Omental fat pad (tissue), 4 donors: ENCODE measurements around the gene HORMAD2. TPM values are rescaled to one million over a fixed set of nuclear protein-coding genes. Genes with fewer than 3 reads are reported as not detected.
A peak's percentile ranks its signal among the peaks of the same experiment; 100 is the strongest.

Experiments
- ATAC-seq: fragments of 150-250 bp; one replicate; pipeline ENCODE4 v1.9.1; 2016; ENCODE audit warnings: mild to moderate bottlenecking, moderate library complexity; ENCODE audit not compliant: low FRiP score
- DNase-seq: peaks from one replicate; pipeline ENCODE4 v3.0.0-alpha.2; 2019; ENCODE audit warnings: low spot score
- total RNA-seq, 4 donors: library from RNA; depleted of rRNA; stranded (reverse); fragments of >200 nt; gene quantifications; one replicate each; pipeline ENCODE4 v1.1.0, GENCODE V29; 2016
- TF ChIP-seq, protein P1 (sequence below), 3 donors: fragments of 450-650 bp; IDR thresholded peaks; one replicate each; pipeline ENCODE4 v1.5.1; 2016 to 2017; ENCODE audit warnings: antibody characterized with exemption in 3 of 3, mild to moderate bottlenecking in 3 of 3, moderate library complexity in 2 of 3

HORMAD2 gene
- total RNA-seq, 4 donors from 2014 or later = not detected

- no peak for DNase-seq
- no peak for ATAC-seq
- TF ChIP-seq, protein P1, sequence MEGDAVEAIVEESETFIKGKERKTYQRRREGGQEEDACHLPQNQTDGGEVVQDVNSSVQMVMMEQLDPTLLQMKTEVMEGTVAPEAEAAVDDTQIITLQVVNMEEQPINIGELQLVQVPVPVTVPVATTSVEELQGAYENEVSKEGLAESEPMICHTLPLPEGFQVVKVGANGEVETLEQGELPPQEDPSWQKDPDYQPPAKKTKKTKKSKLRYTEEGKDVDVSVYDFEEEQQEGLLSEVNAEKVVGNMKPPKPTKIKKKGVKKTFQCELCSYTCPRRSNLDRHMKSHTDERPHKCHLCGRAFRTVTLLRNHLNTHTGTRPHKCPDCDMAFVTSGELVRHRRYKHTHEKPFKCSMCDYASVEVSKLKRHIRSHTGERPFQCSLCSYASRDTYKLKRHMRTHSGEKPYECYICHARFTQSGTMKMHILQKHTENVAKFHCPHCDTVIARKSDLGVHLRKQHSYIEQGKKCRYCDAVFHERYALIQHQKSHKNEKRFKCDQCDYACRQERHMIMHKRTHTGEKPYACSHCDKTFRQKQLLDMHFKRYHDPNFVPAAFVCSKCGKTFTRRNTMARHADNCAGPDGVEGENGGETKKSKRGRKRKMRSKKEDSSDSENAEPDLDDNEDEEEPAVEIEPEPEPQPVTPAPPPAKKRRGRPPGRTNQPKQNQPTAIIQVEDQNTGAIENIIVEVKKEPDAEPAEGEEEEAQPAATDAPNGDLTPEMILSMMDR (IDR thresholded peaks at IDR 0.05) = no peak
Observed at GRCh38 chr22:30192427-30192826, 112.2 kb downstream of the HORMAD2 start.

DNA sequence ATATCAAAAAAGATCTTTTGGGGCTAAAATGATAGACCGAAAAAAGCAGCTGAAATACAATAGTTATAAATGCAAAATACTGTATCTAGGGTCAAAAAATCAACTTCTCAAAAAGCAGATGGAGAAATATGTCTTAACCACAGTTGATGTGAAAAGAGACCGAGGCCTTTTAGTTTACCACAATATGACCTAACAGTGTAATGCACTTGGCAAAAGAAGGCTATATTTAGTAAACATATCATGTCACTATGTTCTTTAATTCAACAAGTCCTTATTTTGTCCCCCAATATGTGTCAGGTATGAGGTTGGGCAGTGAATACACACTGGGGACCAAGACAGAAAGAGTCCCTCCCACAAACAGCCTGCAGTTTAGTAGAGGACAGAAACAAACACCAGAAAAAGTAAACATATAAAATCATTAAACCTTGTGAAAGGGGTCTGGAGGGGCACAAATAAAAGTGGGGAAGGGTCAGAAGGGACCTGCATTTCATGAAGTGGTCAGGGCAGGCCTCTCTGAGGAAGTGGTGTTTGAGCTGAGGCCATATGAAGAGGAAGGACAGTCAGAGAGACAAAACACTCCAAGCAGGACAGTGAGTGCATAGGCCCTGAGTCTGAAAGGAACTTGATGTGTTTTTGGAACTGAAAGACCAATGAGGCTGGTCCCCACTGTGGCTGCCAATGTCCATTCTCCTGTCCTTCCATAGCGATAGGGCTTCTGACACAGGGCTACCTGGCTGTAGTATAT is 112.9 kb downstream of the HORMAD2 start:
- TF ChIP-seq, protein P1 (IDR thresholded peaks at IDR 0.05) = no peak
- no peak for ATAC-seq
- DNase-seq = no peak

DNA sequence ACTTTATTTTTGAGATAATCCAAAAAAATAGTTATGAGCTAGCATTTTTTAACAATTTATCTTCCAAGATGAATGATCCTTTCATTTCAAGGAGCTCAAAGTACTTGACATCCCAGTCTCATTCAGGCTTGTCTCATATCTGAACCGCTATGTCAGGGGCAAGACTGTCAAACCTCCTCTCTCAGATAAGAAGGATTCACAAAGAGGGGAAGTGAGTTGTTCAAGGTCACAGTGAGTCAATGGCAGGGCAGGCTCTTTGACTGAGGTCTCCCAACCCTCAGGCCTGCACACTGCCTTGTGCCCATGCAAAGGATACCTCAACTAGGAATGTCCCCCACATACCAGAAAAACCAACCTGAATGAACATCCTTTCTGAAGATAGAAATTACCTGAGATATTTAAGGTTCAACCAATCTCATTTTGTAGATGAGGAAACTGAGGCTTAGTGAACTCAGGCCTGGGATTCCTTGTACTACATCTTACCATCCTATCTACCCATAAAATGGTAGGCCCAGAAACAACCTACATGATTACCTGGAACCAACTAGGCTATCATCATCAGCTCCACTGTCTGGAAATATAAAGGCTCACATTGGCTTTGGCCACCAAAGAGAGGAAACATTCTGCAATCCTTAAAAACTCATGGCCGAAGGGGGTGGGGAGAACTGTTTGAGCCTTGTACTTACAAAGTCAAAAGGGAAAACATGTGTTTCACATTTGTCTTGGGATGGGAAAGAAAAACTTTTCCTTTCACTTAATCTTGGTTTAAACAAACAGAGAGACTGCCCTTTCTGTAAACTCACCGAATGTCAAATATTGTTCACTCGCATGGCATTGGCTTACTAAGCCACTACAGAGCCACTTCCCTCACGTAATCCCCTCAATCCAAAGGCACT is 115.2 kb downstream of the HORMAD2 start:
- TF ChIP-seq, protein P1 (IDR thresholded peaks at IDR 0.05) = no peak
- no peak for ATAC-seq
- no peak for DNase-seq

DNA sequence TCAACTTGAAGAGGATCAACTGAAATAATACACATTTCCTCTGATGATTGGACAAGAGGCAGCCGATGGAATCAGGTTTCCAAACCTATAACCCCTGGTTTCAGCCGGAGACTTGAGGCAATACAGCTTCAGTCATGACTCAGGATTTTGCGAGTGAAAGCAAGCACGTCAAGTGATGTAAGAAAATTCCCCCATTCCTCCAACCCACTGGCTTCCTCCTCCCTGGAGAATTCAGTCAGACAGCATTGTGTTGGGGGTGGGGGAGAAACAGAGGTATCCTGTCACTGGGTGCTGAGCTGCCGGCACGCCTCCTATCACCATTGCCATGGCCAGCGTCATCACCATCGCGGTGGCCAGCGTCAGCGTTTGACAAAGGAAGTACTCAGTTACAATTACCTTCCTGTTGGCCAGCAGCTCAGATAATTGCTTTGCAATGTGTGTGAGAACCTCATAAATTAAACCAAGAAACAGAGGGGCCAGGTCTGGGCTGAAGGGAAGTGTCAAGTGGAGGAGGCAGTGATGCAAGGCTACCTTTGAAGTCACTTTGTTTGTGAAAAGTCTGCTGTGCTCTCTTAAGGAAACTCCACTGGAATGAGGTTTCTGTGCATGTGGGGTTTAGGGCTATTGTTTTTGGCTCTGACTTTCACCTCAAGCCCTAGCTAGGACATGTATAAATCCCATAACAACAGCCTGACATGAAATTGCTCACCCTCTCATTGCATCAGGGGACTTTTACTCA is 116.0 kb downstream of the HORMAD2 start:
- TF ChIP-seq, protein P1 (IDR thresholded peaks at IDR 0.05) = no peak
- DNase-seq (peak; percentile 43), ATAC-seq (peak; percentile 88)

DNA sequence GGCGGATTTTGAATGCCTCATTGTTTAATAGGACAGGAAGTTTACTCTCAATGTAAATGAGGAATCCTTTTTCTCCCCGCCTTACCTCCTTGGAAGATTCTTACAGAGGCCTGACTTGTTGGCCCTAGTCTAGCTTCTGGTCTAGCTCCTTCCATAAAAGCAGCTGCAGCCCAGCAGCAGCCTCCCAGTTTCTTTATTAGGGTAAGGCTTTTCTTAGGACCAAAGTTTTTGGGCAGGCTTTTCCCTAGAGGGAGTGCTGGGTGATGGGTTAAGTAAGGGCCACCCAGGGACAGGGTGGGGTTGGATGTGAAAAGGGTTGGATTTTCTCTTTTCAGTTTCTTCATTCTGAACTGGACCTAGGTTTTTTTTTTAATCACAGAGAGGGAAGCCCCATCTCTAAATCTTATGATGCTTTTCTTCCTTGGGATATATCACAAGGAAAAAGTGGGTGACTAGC is 116.6 kb downstream of the HORMAD2 start:
- ATAC-seq (no peak), DNase-seq (no peak)
- TF ChIP-seq, protein P1 (IDR thresholded peaks at IDR 0.05) = no peak

DNA sequence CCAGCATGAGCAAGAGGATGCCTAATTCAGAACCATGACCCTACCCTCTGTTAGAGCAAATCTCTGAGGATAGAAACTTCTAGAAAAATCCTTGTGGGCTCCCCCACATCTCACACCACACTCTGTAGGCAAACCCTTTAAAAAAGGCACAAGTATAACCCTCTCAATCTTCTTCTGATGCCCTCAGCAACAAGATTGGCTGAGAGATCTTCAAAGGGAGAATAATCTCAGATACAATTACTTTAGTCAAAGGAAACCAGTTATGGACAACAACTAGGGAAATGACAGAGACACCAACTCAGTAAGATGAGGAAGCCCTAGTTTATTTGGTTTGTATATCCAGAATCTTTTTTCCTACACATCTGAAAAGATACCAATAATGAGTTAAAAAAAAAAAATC is 117.1 kb downstream of the HORMAD2 start:
- ATAC-seq (no peak), DNase-seq (no peak)
- TF ChIP-seq, protein P1 (IDR thresholded peaks at IDR 0.05) = no peak
